Type B pancreatic cell (in vitro differentiated cells): ENCODE results near the gene SLC25A26. TPM values are rescaled to one million over a fixed set of nuclear protein-coding genes. Genes with fewer than 3 reads are reported as not detected.

Experiments used
- DNase-seq: peaks from one replicate; pipeline ENCODE4 v3.0.0; 2021; ENCODE audit warnings: mixed read lengths; ENCODE audit not compliant: unreplicated experiment; ENCODE audit errors: extremely low spot score
- H3K27ac Mint-ChIP-seq: 2 replicates; pipeline ENCODE4 v1.8.0; 2021; ENCODE audit warnings: mild to moderate bottlenecking, mixed read lengths
- H3K27me3 Mint-ChIP-seq: 2 replicates; pipeline ENCODE4 v1.8.0; 2021; ENCODE audit warnings: mixed read lengths
- H3K36me3 Mint-ChIP-seq: 2 replicates; pipeline ENCODE4 v1.8.0; 2021; ENCODE audit warnings: mixed read lengths
- H3K4me1 Mint-ChIP-seq: one replicate; pipeline ENCODE4 v1.8.0; 2021; ENCODE audit warnings: mixed read lengths; ENCODE audit not compliant: unreplicated experiment
- H3K4me3 Mint-ChIP-seq: 2 replicates; pipeline ENCODE4 v1.8.0; 2021; ENCODE audit warnings: mild to moderate bottlenecking, mixed read lengths
- H3K9me3 Mint-ChIP-seq: 2 replicates; pipeline ENCODE4 v1.8.0; 2021; ENCODE audit warnings: mixed read lengths
- total RNA-seq: library from RNA; stranded (reverse); gene quantifications from 2 replicates; pipeline ENCODE4 v1.2.1, GENCODE V29; 2021; ENCODE audit warnings: low replicate concordance
- TF ChIP-seq, protein P1 (sequence below): fragments of 200-600 bp; sonication (generic); conservative IDR thresholded peaks from 2 replicates; pipeline ENCODE4 v1.5.0; 2021; ENCODE audit warnings: antibody characterized with exemption, mild to moderate bottlenecking

The SLC25A26 gene
- total RNA-seq, 1 donor from 2014 or later, result 13.4 TPM

DNA sequence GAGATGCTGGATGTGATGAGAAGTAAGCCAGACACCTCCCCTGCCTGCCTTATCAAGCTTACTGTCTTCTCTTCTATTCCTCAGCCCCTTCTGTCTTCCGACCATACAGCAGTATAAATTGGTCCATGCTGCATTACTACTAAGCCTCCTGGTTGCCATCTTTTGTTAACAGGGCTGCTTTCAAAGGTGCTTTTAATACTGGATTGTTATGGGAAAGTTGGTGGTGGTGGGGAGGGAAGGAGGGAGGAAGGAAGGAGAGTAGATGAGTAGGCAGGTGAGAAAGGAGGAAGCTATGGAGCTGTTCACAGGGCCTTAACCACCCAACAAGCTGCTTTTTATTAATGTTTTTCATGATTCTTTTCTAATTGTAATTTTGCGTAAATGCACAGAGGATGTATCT is 114.9 kb downstream of the SLC25A26 start:
- no peak for DNase-seq
- no peak overlapping the region for H3K4me3 Mint-ChIP-seq
- no peaks in the 10 kb centered on the region for H3K36me3 Mint-ChIP-seq
- no peaks in the 10 kb centered on the region for H3K27me3 Mint-ChIP-seq
- H3K9me3 Mint-ChIP-seq, result peaks cover 10% of the 10 kb centered on the region
- H3K4me1 Mint-ChIP-seq, result peaks cover 11% of the 10 kb centered on the region
- no peak overlapping the region for H3K27ac Mint-ChIP-seq
- TF ChIP-seq, protein P1, sequence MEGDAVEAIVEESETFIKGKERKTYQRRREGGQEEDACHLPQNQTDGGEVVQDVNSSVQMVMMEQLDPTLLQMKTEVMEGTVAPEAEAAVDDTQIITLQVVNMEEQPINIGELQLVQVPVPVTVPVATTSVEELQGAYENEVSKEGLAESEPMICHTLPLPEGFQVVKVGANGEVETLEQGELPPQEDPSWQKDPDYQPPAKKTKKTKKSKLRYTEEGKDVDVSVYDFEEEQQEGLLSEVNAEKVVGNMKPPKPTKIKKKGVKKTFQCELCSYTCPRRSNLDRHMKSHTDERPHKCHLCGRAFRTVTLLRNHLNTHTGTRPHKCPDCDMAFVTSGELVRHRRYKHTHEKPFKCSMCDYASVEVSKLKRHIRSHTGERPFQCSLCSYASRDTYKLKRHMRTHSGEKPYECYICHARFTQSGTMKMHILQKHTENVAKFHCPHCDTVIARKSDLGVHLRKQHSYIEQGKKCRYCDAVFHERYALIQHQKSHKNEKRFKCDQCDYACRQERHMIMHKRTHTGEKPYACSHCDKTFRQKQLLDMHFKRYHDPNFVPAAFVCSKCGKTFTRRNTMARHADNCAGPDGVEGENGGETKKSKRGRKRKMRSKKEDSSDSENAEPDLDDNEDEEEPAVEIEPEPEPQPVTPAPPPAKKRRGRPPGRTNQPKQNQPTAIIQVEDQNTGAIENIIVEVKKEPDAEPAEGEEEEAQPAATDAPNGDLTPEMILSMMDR, result no peak

DNA sequence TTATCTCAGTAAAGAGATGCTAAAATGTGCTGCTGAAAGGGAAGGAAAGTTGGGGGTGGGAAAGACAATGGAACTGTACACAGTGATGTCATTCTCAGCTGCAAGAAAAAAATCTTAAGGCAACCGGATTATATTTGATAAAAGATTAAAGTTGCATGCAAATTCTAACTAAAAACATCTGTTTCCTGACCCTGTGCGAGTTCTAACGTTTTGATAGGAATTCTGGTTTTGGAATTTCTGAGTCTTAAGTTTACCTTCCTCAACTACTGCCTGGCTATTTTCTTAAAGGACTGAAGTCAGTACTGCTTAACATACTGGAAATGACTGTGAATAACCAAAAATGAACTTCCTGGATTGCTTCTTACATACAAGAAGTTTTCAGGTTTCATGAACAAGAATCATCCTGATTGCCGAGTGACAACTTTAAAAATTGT is 115.5 kb downstream of the SLC25A26 start:
- DNase-seq, result no peak
- no peaks in the 10 kb centered on the region for H3K27me3 Mint-ChIP-seq
- peaks cover 10% of the 10 kb centered on the region for H3K9me3 Mint-ChIP-seq
- H3K4me3 Mint-ChIP-seq, result no peak overlapping the region
- TF ChIP-seq, protein P1, result no peak
- peaks cover 11% of the 10 kb centered on the region for H3K4me1 Mint-ChIP-seq
- no peaks in the 10 kb centered on the region for H3K36me3 Mint-ChIP-seq
- no peak overlapping the region for H3K27ac Mint-ChIP-seq

DNA sequence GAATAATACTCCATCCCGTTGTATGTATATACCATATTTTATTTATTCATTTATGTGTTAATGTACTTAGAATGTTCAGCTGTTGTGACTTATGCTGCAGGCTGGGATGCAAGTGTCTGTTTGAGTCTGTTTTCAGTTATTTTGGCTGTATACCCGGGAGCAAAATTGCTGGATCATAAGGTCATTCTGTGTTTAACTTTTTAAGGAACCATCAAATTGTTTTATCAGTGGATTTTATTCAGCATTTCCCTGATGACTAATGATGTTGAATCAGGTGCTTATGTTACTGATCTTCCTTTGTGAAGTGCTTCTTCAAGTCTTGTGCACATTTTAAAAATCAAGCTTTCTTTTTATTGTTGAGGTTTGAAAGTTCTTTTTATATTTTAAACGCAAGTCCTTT is 118.1 kb downstream of the SLC25A26 start:
- H3K27me3 Mint-ChIP-seq, result no peaks in the 10 kb centered on the region
- H3K4me1 Mint-ChIP-seq, result peaks cover 15% of the 10 kb centered on the region
- H3K4me3 Mint-ChIP-seq, result no peak overlapping the region
- TF ChIP-seq, protein P1, result no peak
- no peak for DNase-seq
- no peak overlapping the region for H3K27ac Mint-ChIP-seq
- no peaks in the 10 kb centered on the region for H3K36me3 Mint-ChIP-seq
- H3K9me3 Mint-ChIP-seq, result no peaks in the 10 kb centered on the region

DNA sequence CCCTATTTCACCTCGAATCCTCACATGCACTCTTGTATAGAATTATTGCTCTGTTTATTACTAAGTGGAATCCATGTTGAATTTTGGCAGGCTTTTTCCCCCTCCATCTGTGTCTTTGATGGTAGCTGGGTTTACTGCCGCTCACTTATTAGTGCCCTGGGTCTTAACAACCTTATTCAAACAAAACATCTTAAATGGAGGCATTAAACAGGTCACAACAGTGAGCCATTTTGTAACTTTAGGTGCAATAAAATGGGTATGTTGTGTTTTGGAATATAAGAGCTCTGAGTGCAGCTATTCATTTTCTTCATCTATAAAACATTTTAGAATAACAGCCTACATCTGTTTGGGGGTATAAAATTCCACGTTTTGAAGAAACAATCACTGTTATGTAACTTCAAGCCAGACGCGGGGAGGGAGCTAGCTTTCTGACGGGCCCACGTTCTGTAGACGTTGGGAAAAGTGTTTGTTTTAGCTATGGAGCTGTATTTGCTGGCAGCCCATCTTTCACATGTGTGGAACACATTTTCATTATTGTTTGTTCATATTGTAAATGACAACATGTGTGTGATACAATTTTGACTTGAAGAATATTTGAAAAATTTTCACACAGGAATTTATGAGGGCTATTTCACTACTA is 122.0 kb downstream of the SLC25A26 start:
- TF ChIP-seq, protein P1, result no peak
- peaks cover 5% of the 10 kb centered on the region for H3K9me3 Mint-ChIP-seq
- no peak for DNase-seq
- H3K27me3 Mint-ChIP-seq, result no peaks in the 10 kb centered on the region
- H3K27ac Mint-ChIP-seq, result no peak overlapping the region
- H3K4me3 Mint-ChIP-seq, result no peak overlapping the region
- H3K36me3 Mint-ChIP-seq, result peaks cover 8% of the 10 kb centered on the region
- H3K4me1 Mint-ChIP-seq, result peaks cover 12% of the 10 kb centered on the region

DNA sequence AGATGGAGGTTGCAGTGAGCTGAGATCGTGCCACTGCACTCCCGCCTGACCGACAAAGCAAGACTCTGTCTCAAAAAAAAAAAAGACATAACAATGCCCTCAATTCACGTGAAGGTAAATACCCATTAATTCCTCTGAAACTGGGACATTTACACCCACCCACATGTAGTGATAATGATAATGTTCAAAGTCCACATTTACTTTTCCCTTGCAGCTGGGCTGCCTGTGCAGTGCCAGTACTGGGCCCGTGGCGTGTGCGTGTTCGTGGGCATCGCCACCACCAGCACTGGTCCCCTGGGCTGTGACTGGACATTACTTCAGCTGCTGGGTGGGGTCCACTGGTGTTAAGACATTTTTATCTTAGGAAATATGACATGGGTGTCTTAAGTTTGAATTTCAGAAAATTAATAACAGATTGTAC is 123.6 kb downstream of the SLC25A26 start:
- Mint-ChIP-seq H3K36me3 (peaks cover 8% of the 10 kb centered on the region), H3K27ac (no peak overlapping the region), H3K4me3 (no peak overlapping the region), H3K27me3 (no peaks in the 10 kb centered on the region), H3K4me1 (peaks cover 12% of the 10 kb centered on the region), H3K9me3 (peaks cover 5% of the 10 kb centered on the region)
- TF ChIP-seq, protein P1, result no peak
- no peak for DNase-seq
